GM18520 (cell line): ENCODE measurements around the gene PIKFYVE.
"Not testable (repeated sequence)": the region's sequence is repeated elsewhere in the genome, so short reads cannot be mapped to it uniquely, and the experiment has no call there.

Source experiments
- ATAC-seq: cut with Tn5 transposase; IDR thresholded peaks from one replicate; pipeline ENCODE4 v1.9.1; 2021; ENCODE audit not compliant: unreplicated experiment

The PIKFYVE gene

GRCh38 chr2:208254871-208255556, 11.0 kb upstream of the PIKFYVE start, which contains the start of gene IDH1:
IDH1 (minus strand) TSS chr2:208255071; CDS start chr2:208251551, 3,520 bp downstream.
- ATAC-seq, result peak; percentile 51

DNA sequence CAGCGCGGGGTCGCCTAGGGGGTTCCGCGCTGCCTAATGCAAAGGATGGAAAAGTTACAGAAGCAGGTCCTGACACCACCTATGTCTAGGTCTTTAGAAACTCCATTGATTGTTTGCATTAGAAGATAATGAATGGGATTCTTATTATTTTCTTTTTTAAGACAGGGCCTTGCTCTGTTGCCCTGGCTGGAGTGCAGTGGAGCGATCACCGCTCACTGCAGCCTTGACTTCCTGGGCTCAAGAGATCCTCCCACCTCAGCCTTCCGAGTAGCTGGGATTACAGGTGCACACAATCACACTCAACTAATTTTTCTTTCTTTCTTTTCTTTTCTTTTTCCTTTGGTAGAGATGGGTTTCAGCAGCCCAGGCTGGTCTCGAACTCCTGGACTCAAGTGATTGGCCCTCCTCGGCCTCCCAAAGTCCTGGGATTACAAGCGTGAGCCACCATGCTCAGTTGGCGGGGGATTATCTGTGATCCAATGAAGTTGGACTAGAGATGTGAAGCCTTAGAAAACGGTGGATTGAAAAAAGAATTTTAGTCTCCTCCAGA, 10.4 kb upstream of the PIKFYVE start:
- peak; percentile 3 for ATAC-seq

GRCh38 chr2:208256192-208256782, 9.8 kb upstream of the PIKFYVE start:
- ATAC-seq, result no peak

DNA sequence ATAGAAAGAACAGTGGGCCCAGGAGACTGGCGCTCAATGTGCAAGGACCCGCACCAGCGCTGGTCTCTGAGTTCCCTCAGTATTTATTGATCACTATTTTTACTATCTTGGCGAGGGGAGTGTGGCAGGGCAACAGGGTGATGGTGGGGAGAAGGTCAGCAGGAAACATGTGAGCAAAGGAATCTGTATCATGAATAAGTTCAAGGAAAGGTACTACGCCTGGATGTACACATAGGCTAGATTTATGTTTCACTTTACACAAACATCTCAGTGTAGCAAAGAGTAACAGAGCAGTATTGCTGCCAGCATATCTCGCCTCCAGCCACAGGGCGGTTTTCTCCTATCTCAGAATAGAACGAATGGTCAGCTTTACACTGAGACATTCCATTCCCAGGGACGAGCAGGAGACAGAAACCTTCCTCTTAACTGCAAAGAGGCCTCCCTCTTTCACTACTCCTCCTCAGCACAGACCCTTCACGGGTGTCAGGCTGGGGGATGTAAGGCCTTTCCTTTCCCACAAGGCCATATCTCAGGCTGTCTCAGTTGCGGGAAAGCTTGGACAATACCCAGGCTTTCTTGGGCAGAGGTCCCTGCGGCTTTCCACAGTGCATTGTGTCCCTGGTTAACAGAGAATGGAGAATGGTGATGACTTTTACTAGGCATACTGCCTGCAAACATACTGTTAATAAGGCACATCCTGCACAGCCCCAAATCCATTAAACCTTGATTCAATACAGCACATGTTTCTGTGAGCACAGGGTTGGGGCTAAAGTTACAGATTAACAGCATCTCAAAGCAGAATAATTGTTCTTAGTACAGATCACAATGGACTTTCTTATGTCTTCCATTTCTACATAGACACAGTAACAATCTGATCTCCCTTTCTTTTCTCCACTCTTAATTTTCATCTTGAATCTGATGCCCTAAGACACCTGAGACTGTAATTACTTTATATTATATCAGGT, 8.9 kb upstream of the PIKFYVE start:
- ATAC-seq, result not testable (repeated sequence)

DNA sequence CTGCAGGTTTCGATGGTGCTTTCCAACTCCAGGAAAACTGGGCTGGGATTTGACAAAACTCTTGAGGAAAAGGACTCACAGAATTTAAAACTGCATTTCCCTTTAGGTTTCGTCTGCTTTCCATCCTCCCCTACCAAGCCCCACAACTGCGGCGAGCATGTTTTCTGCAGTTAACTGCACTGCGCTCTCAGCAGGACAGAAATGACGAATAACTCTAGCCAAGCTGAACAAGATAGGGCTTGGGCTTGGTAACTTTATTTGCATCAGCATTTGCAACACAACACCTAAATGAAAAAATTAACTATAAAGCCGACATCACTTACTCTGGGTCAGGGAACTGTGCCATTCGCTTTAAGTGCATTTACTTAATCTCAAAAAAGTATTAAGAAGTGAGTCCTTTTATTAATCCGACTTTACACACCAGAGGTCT, 669 bp upstream of the PIKFYVE start:
- ATAC-seq, result peak; percentile 24

- no peak for ATAC-seq
Measured at GRCh38 chr2:208266553-208266893, 468 bp downstream of the PIKFYVE start.

DNA sequence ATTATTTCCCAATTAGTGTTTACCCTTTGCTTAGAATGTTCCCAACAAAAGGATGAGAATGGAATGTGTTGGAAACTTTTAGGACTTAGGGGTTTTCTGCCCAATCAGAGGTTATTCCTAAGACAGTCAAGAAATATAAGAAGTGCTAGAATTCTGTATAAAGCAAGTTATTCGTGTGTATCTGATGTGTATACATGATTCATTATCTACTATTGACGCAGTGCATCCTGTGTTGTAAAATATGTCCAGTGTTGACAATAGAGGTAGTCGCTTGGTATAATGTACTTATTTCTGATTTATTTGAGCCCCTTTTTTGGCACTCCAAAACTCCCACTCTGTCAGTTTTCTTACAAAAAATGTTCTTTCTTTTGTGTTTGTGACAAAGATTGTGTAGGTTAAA, 881 bp downstream of the PIKFYVE start:
- ATAC-seq, result no peak

DNA sequence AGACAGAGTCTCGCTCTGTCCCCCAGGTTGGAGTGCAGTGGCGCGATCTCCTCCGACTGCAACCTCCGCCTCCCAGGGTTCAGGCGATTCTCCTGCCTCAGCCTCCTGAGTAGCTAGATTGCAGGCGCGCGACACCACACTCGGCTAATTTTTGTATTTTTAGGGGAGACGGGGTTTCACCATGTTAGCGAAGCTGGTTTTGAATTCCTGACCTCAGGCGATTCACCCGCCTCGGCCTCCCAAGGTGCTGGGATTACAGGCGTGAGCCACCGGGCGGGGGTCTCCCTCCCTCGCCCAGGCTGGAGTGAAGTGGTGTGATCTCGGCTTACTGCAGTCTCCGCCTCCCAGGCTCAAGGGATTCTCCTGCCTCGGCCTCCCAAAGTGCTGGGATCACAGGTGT, 1.5 kb downstream of the PIKFYVE start:
- ATAC-seq, result not testable (repeated sequence)

GRCh38 chr2:208268156-208268952, 2.3 kb downstream of the PIKFYVE start:
- ATAC-seq, result no peak

GRCh38 chr2:208269091-208269490, 3.0 kb downstream of the PIKFYVE start:
- ATAC-seq, result no peak

GRCh38 chr2:208274748-208275147, 8.7 kb downstream of the PIKFYVE start:
- ATAC-seq, result no peak

DNA sequence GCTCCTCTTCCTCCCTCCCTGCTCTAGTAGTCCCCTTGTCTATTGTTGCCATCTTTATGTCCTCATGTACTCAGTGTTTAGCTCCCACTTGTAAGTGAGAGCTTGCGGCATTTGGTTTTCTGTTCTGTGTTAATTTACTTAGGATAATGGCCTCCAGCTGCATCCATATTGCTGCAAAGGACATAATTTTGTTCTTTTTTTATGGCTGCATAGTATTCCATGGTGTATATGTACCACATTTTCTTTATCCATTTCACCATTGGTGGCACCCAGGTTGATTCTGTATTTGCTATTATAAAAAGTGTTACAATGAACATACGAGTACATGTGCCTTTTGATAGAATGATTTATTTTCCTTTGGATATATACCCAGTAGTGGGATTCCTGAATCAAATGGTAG, 12.5 kb downstream of the PIKFYVE start:
- no peak for ATAC-seq

GRCh38 chr2:208279236-208279635, 13.2 kb downstream of the PIKFYVE start:
- ATAC-seq, result no peak

DNA sequence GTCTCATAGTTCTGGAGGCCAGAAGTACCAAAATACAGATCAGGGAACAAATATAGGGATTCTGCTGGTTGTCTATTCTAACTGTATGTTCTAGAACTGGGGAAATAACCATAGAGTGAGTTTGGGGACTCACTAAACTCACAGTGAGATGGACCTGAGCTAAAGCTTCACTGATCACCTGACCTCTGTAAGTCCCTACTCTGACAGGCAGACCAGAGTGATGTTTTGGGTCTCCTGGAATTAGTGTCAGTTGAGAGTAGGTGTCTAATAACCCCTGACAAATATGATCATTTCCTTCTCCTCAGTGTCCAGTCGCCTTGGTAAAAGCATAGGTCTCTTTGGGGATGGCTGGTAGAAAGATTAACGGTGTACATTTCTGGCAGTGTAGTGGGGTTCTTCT, 14.2 kb downstream of the PIKFYVE start:
- ATAC-seq, result no peak

GRCh38 chr2:208280933-208281332, 14.9 kb downstream of the PIKFYVE start:
- ATAC-seq, result peak; percentile 81

- ATAC-seq, result no peak
Measured at GRCh38 chr2:208285853-208286252, 19.8 kb downstream of the PIKFYVE start.

DNA sequence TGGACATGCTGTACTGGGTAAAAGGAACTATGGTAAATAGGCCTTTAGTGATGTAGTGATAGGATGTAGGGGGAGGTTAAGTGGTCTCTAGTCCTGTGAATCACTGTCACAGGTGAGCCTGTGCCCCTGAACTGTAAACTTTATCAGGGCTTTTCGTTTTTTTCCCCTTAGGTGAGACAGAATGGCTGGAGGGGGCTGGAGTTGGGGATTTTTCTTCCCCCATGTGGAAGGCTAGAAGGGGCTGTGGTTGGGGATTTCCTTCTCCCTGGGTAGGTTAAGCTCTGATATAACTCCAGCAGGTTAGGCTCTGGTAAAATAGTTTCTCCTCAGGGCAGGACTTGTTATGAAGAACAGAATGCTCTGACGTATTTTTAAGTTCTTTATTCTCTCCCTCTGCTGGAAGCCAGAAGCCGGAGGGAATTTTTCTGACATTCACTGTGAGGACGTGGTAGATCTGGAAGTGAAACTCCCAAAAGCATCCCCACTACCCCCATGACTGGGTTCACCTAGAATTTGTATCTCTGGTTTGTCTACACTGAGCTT, 28.5 kb downstream of the PIKFYVE start:
- peak; percentile 37 for ATAC-seq

DNA sequence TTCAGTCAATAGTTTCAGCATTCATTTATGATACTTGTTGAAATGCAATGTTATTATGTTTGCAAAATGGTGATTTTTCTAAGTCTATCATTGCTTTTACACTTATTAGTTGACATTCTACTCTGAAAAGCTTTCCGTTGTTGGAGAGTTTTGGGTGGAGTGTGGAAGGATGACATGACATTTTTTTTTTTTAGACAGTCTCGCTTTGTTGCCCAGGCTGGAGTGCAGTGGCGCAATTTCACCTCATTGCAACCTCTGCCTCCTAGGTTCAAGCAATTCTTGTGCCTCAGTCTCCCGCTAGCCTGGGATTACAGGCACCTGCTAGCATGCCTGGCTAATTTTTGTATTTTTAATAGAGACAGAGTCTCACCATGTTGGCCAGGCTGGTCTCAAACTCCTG, 29.8 kb downstream of the PIKFYVE start:
- no peak for ATAC-seq

DNA sequence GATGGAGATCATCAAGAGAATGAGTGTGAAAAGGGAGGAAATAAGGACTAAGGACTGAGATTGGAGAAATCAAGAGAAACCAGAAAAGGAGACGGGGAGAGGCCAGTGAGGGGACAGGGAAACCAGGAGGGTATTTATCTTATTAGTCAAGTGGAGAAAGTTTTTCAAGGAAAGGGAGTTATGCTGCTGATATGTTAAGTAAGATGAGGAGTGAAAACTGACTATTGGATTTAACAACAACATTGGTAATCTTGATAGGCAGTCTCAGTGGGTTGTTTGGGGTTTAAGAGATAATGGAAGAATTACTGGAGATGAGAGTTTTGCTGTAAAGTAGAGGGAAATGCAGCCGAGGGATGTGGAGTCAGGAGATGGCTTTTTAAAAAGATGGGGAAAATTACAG, 30.6 kb downstream of the PIKFYVE start:
- ATAC-seq, result no peak

GRCh38 chr2:208297961-208298360, 31.9 kb downstream of the PIKFYVE start:
- no peak for ATAC-seq
